Measurements from ENCODE around the gene ACTBL2.

ACTBL2 gene

DNA sequence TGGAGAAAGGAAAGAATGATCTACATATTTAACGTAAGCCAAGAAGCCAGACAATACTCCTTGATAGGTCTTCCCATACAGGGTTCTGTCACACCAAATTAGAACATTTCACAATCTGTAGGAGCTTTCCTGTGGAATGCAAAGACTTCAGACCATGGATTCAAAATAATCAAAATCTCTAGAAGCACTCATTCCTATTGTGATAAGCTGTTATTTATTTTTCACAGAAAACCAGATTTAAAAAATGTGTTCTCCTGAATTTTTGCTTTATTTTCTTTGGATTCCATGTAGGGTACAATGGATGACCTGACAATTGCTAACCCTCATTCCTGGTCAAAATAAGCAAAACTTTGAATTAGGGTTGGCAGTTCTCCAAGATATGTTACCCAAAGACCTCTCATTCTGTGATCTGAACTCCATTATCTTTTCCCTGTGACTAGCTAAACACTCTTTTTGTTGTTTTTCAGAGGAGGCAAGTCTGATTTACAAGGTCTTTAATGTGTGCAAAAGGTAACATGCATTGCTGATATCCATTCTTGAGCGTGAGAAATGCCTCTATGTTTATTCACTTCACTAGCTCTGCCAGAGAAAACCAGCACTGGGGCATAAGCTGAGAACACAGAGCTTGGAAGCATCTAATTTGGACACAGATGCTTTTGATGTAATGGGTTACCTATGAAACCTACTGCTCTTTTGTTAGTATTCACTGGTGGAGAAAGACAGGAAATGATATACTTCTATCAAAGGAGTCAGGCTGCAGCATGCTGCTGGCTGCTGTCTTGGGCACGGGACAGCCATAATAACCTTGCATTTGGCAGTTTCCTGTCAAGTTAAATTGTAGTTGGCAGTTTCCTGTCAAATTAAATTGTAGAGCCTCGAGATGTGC is 31.4 kb downstream of the ACTBL2 start:
- no peak for DNase-seq (ENCODE audit: extremely low read depth in 1 of 2, low read depth in 1 of 2)

DNA sequence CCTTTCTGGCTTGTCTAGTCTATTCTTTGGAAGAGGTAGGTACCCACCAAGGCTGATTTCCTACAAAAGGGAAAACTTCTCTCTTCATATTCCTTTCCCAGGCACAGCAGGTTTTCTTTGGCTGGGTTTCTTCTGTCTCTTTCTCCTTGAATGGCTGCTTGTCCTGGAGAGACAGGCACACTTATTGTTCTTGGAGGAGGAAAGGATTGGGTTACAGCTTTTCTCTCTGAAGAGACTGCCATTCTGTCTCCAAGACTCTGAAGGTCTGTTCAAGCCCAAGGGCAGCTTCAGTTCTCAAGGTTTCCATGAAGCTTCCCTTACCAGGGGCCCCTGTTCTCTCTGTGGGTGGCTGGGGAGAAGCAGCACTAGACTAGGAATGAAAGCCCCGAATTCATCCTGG is 33.9 kb downstream of the ACTBL2 start:
- no peak for DNase-seq (ENCODE audit: extremely low read depth in 1 of 2, low read depth in 1 of 2)

DNA sequence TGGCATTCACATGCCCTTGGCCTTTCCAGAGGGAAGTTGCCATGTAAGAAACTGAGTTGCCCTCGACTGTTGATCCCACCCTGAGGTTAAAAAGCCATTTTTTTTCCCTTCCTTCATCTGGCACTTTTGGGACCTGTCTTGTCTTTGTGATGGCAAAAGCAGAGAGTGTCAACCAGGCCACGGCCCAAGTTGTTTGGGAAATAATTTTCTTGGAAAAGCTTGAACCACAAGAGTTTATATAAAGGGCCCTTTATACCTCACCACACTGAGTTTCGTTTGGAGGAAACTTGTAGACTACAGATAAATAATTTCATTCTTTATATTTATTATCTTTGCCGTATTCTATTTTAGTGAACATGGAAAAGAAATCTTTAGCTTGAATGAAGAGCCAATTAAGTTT is 34.3 kb downstream of the ACTBL2 start:
- no peak for DNase-seq (ENCODE audit: extremely low read depth in 1 of 2, low read depth in 1 of 2)

DNA sequence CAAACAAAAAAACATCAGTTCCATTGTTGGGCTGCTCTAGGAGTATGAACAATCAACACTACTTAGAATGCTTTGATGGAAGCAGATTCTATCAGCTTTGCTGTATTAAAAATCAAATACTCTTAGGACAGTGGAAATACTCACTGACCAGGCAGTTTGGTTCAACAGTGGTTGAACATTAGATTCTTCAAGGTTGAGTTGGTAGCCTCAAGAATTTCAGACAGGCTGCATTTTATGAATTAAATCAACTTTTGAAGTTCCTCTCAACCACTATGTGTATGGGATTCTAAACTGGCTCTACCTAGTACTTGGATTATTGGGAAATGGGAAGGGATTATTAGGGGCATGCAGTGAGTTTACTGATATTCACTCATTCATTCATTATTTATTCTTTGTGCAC is 35.0 kb downstream of the ACTBL2 start:
- DNase-seq (ENCODE audit: extremely low read depth in 1 of 2, low read depth in 1 of 2): no peak

DNA sequence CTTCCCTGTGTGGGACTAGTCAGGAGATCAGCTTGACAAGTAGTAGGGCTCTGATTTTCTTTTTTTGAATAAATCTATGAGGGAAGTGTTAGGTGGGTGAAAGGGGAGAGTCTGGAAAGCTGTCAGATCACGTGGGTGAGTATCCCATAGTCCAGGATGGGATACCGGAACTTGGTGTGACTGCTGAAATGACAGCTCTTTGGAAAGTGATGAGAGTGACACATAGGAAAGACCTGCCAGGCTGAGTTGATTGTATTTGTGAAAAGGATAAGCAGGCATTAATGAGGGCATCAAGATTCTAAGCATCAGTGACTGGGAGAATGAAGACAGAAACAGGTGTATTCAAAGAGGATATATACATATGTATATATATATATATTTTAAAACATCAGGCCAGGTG is 35.6 kb downstream of the ACTBL2 start:
- no peak for DNase-seq (ENCODE audit: extremely low read depth in 1 of 2, low read depth in 1 of 2)

DNA sequence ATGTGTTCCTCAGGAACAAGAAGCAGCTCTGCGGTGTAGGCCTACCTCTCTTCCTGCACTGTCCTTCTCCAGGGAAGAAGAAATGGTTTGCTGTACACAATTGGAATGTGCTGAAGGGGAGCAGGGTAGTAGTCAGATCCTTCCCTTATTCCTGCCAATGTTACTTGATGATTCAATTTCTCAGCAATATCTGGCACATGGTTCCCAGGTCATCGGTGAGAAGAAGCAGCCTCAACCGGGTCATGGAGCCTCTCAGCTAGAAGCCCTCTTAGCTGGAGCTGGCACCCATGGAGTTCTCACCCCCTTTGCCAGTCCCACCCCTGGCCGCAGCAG is 36.9 kb downstream of the ACTBL2 start:
- no peak for DNase-seq (ENCODE audit: extremely low read depth in 1 of 2, low read depth in 1 of 2)

DNA sequence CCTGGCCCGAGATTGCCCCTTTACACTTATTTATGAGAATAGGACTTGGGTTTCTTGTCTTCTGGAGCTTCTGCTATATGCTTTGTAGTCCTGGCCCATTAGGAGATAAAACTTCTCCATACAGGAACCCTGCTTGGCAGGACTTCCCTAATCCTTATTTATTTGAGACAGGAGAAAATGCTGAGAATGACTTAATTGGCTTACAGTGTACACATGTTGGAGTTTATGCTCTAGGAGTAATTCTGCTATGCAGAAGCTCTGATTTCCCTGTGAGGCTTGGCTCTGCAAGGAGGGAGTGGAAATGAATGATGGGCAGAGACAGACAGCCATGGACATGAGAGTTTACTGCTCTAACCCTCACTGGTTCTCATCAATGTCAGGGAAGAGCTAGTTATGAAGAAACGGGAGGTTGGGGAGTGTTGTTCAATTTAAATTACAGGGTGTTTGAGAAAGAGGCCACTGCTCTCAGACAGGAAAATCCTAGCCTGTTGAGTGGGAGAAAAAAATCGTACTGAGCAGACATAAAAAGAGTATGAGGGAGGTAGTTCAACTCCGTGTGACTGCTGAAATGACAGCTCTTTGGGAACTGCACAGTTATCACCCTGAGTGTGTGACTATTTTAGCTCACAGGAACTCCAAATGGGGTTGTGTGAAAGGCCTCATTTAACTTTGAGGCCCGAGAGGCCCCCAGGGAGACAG is 37.5 kb downstream of the ACTBL2 start:
- DNase-seq (ENCODE audit: extremely low read depth in 1 of 2, low read depth in 1 of 2): no peak

DNA sequence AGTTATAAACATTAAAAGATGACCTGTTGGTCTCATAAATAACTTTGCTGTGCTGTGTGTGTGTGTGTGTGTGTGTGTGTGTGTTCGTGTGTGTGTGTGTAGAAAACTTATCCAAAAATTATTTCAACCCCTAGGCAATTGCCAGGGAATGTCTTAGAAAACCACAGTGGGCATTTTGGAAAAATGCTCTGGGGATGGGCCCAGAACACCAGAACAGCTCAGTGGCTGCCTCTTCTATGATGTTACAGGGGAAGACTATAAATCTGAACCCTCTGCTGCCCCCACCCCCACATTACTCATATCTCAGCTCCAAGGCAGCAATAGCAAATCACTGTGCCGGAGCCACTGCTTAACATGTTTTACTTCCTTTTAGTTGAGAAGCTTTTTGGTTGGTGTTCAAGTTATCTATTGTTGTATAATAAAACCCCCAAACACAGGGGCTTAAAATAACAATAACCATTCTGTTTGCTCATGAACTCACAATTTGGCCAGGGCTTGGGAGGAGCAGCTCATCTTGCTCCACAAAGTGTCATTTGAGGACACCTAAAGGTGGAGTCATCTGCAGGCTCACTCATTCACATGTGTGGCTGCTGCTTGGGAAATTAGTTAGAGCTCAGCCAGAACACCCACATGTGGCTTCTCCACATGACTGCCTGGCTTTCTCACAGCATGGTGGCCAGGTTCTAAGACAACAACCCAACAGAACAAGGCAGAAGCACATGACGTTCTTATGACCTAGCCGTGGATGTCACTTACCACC is 40.4 kb downstream of the ACTBL2 start:
- no peak for DNase-seq (ENCODE audit: extremely low read depth in 1 of 2, low read depth in 1 of 2)

DNA sequence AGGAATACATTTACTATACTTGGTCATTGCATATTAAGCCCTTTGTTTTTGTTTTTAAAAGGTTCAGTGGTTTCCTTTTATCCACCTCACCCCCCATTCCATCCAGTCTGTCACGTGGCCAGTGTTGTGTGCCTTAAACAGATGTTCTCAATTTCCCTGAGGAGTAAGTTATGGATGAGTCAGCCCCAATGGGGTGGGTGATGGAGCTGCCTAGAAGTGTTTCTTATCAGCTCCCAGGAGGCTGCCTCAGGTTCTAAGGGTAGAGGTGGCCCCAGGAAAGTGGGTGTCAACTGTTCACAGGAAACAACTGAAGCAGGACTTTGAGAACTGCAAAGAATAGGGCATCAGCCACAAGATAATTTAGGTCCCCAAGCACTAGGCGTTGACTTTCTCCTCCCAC is 41.1 kb downstream of the ACTBL2 start:
- no peak for DNase-seq (ENCODE audit: extremely low read depth in 1 of 2, low read depth in 1 of 2)

DNA sequence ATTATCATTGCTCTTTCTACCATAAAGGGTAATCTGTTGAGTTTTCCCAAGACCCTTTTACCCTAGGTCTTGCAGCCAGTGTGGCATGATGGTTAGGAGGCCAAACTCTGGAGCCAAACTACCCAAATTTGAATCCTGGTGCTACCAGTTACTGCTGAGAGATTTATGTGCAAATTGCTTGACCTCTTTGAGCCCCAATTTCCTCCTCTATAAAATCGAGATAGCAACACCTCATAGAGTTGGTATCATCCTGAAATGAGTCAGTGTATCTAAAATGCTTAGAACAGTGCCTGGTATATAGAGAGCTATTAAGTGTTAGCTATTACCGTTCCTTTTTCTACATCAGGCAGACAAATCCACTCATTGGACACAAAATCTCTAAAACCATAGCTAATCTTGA is 43.0 kb downstream of the ACTBL2 start:
- DNase-seq (ENCODE audit: extremely low read depth in 1 of 2, low read depth in 1 of 2): no peak

DNA sequence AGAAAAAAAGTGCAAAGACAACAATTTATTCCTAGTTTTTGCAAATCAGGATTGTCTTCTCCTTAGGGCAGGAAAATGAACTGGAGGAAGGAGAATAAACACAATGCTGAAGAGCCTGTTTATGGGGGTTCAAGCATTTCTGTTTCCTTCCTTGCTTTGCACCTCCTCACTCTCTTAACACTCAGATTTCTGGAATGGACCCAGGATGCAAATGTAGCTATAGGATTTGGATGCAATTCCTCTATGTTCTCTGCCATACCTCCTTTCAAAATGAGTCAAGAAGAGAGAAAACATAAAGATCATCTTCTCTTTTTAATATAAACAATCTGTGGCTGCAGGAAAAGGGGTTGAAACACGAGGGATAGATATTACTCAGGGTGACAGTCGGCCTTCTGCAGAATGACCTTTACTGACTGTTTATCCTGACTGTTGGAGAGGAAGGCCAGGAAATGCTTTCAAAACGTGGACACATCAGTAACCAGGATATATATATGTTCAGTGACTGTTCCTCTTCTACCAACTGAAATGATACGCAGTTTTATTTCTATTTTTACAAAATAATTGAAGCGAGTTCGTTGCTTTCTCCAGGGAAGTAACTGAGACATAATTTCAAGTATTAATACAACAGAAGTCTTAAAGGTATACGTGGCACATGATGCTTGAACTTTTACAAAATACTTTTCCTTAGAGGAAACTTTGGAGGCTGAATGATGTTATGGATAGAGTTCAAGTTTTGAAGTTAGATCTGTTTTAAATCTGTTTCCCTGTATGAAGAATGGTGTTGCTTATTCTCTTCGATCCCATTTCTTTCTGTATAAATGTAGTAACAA is 44.4 kb downstream of the ACTBL2 start:
- no peak for DNase-seq (ENCODE audit: extremely low read depth in 1 of 2, low read depth in 1 of 2)

DNA sequence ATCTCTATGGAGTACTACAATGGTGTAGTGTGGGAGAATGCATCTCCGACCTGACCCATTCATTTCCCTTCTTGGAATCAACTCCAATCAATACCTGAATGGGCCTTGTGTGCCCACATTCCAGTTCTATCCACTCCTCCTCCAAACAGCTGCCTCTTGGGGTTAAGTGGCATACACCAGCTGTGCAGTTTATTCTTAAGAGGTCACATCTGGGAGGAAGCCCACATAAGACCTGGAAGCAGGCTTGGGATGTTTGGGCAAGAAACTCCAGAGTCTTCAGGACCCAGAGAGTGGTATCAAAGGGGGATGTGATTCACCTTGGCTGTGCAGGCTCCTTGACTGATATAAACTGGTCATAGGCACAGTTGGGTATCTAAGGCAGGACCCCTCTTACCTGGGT is 46.0 kb downstream of the ACTBL2 start:
- no peak for DNase-seq (ENCODE audit: extremely low read depth in 1 of 2, low read depth in 1 of 2)

DNA sequence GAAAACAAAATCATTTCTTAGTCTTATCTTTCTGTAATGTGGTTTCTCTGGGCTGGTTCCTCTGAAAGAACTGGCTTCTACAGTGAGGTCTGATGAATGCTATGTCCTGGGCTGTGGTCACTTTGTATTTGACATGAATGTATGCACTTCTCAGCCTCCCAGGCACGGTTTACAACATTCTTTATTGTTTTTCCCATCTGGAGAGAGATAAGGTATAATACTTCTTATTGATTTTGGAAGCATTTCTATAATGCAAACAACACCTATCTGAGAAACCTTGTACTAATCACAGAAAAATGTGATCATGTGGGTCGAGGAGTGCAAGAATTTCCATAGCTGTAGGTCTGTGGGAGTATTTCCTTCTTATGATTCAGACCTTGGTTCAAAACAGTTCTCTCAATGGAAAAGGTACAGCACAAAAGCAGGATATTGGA is 46.9 kb downstream of the ACTBL2 start:
- DNase-seq (ENCODE audit: extremely low read depth in 1 of 2, low read depth in 1 of 2): no peak

DNA sequence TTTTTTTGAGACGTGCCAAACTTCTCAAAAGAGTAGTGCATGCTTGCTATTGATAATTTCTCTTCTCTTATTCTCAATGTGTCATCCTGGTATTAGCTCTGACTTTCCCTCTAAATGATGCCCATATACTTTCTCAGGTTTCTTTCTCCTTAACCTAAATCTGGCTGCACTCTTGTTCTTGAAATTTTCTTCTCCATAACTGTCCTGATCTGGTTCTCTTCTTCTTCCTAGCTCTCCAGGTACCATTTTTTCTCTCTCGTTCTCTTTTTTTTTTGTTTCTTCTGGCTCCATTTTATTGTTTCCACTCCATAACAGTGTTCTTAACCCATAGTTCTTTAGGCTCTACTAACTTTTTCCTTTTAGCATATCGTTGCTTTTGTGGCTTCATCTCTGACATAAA is 47.9 kb downstream of the ACTBL2 start:
- DNase-seq (ENCODE audit: extremely low read depth in 1 of 2, low read depth in 1 of 2): no peak

DNA sequence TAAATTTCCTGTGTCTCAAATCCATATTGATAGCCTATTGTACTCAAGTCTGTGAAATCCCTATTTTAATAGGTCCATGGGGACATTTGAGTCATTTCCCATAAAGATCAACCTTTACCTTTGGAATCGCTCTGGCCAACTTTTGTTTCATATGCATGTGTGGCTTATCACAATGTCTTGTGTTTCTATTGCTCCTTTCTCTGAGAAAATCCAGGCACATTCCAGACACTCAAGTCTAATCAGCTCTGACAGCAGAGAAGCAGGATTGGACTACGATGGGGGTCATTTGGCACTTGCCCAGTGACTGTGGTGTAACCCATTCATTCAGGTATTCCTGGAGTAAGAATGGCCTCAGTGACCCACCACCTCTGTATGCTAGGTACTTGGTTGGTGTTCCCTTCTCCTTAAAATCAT is 48.4 kb downstream of the ACTBL2 start:
- DNase-seq (ENCODE audit: extremely low read depth in 1 of 2, low read depth in 1 of 2): no peak

DNA sequence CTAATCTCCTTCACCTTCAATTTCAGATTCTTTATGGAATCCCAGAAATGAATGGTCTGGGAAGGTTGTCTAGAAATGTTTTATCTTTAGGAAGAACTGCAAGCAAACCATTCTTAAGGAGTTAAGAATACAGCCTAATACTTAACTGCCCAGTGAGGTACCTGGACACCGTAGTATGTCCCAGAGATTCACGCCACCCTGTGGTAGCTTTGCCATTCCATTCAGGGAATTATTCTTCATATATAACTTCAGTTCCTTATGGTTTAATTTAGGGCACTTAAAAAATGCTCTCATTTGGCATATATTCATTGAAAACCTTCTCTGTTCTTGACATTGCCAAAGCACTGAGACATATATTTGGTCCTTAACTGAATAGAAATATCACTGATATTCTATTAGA is 49.7 kb downstream of the ACTBL2 start:
- DNase-seq (ENCODE audit: extremely low read depth in 1 of 2, low read depth in 1 of 2): no peak

DNA sequence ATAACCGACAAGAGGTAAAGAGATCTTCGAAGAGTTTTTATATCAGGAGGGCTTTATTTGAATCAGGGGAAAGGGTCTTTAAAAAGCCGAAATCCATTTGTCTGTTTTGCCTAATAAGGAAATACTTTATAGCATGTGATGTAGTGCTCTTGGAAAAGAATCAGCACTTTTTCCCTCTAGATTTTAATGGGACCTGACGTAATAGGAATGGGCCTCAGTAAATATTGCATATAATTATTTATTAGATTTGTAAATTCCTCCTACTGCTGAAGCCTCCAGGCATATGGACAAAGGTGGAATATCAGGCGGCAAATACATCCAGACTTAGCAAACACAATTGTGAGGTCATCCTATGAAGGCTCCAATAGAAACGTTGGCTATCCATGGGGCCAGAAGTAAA is 50.9 kb downstream of the ACTBL2 start:
- DNase-seq (ENCODE audit: extremely low read depth in 1 of 2, low read depth in 1 of 2): no peak
